NT2/D1 (cell line): ENCODE data around the gene PIKFYVE.

Source experiments
- SUZ12 ChIP-seq: IDR thresholded peaks from 2 replicates; pipeline ENCODE4 v1.6.1; 2011; ENCODE audit not compliant: insufficient read length, insufficient read depth; ENCODE audit errors: extremely low read depth
- YY1 ChIP-seq: IDR thresholded peaks from 2 replicates; pipeline ENCODE4 v1.6.1; 2011; ENCODE audit not compliant: insufficient read length, insufficient read depth

DNA sequence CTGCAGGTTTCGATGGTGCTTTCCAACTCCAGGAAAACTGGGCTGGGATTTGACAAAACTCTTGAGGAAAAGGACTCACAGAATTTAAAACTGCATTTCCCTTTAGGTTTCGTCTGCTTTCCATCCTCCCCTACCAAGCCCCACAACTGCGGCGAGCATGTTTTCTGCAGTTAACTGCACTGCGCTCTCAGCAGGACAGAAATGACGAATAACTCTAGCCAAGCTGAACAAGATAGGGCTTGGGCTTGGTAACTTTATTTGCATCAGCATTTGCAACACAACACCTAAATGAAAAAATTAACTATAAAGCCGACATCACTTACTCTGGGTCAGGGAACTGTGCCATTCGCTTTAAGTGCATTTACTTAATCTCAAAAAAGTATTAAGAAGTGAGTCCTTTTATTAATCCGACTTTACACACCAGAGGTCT, 669 bp upstream of the PIKFYVE start:
- TF ChIP-seq SUZ12 (no peak), YY1 (no peak)
